ENCODE measurements around the gene OTOP2. TPM values are rescaled to one million over a fixed set of nuclear protein-coding genes. Genes with fewer than 3 reads are reported as not detected.

OTOP2 gene
- total and polyA plus RNA-seq, 9 of the 15 experiments (the other 6 are each of a cell fraction or from before 2014, with no cell fraction given), result 0.04 to 0.36 (median 0.14) TPM; not detected in 1

DNA sequence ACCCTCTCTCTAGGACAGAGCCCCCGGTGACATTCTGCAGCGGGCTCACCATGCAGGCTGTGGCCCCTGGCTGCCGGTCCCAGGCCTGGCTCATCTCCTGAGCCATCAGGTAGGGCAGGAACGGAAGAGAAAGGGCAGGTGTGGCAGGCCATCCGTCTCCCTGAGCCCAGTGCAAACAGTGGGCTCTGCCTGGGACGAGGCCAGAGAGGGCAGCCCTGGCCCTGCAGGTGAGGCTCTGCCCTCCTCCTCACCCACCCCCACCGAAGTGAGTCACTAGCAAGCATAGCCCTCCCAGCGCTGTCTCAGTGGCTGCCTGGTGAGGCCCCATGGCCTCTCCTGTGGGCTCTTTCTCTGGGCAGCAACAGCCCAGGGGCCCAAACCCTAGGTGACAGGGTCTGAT is 26.1 kb downstream of the OTOP2 start:
- WGBS (ENCODE audit: insufficient coverage, low coverage, missing lambda C conversion rate), result 10% methylated on average over 4 of the region's 8 CpGs
- TF ChIP-seq ASH1L (IDR thresholded peaks at IDR 0.05; ENCODE audit: borderline replicate concordance, low read depth, partially characterized antibody), result no peak
- no peak for TF ChIP-seq ZNF586 (CRISPR knock-in tag; conservative IDR thresholded peaks at IDR 0.05)
- TF ChIP-seq, protein P1, sequence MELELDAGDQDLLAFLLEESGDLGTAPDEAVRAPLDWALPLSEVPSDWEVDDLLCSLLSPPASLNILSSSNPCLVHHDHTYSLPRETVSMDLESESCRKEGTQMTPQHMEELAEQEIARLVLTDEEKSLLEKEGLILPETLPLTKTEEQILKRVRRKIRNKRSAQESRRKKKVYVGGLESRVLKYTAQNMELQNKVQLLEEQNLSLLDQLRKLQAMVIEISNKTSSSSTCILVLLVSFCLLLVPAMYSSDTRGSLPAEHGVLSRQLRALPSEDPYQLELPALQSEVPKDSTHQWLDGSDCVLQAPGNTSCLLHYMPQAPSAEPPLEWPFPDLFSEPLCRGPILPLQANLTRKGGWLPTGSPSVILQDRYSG (tag; conservative IDR thresholded peaks at IDR 0.05; ENCODE audit: low read depth), result no peak
- no peak for TF ChIP-seq GABPB1 (CRISPR knock-in tag; IDR thresholded peaks at IDR 0.05)
- TF ChIP-seq, protein P2, sequence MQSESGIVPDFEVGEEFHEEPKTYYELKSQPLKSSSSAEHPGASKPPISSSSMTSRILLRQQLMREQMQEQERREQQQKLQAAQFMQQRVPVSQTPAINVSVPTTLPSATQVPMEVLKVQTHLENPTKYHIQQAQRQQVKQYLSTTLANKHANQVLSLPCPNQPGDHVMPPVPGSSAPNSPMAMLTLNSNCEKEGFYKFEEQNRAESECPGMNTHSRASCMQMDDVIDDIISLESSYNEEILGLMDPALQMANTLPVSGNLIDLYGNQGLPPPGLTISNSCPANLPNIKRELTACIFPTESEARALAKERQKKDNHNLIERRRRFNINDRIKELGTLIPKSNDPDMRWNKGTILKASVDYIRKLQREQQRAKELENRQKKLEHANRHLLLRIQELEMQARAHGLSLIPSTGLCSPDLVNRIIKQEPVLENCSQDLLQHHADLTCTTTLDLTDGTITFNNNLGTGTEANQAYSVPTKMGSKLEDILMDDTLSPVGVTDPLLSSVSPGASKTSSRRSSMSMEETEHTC (IDR thresholded peaks at IDR 0.05), result no peak
- TF ChIP-seq ZSCAN29 (IDR thresholded peaks at IDR 0.05), result no peak
- TF ChIP-seq EP400 (IDR thresholded peaks at IDR 0.05), result no peak
- no peak for TF ChIP-seq RFX5 (IDR thresholded peaks at IDR 0.05; ENCODE audit: low read depth, low read length)
- Histone ChIP-seq H3K36me3 (ENCODE audit: control insufficient read depth, insufficient read depth, low read length) (no peaks in the 10 kb centered on the region), H3K79me2 (ENCODE audit: control insufficient read depth, insufficient read depth, low read length) (no peaks in the 10 kb centered on the region), H2AFZ (ENCODE audit: low read depth, low read length) (no peak overlapping the region), H3K9me3 (replicated peaks; ENCODE audit: control insufficient read depth, insufficient read depth, low read depth, low read length) (no peaks in the 10 kb centered on the region), H3K9ac (ENCODE audit: insufficient read depth in 1 of 2, low read depth in 2 of 2, low read length in 2 of 2) (peak overlapping the region in 1 of 2 experiments; percentile 76; a peak in 1 of 4 replicates), H3K9me1 (ENCODE audit: control insufficient read depth, insufficient read depth, low read length) (no peaks in the 10 kb centered on the region), H4K20me1 (replicated peaks; ENCODE audit: control insufficient read depth, insufficient read depth, low read length) (no peaks in the 10 kb centered on the region), H3K4me2 (ENCODE audit: insufficient read depth, low read length) (no peak overlapping the region), H3K4me3 (no peak overlapping the region), H3K27me3 (ENCODE audit: control insufficient read depth in 2 of 2, insufficient read depth in 2 of 2, low read length in 2 of 2) (peaks cover 19 to 57% of the 10 kb centered on the region in 2 experiments), H3K4me1 (replicated peaks in 1 of 2; ENCODE audit: control insufficient read depth in 2 of 2, insufficient read depth in 2 of 2, low read length in 2 of 2) (peaks cover 0 to 37% of the 10 kb centered on the region in 2 experiments; a peak in 3 of 5 replicates), H3K27ac (ENCODE audit: extremely low read depth, low read depth, low read length) (no peak overlapping the region)
- POLR2A ChIA-PET, result interaction anchor here (1.4 to 1.5 kb wide), 2 partner anchors 11 to 28 kb away, joined by 3 to 5 read pairs; partner anchors contain the start of gene USH1G
- BruUV-seq (replicated peaks), result no TSS peak
- ATAC-seq, result peak; percentile 20; the same call in 2 of the 3 replicates
- no peak for DNase-seq (ENCODE audit: extremely low read depth in 1 of 4, low spot score in 3 of 4)
- CTCF ChIA-PET (ENCODE audit: low intra/inter-chr PET ratio), result interaction anchor here (0.9 kb wide), 1 partner anchor 108 kb away, joined by 3 read pairs; no protein-coding TSS in a partner anchor
- intact Hi-C loops (cut with micrococcal nuclease), result no loop called here
- FAIRE-seq, result no peak
- in situ Hi-C loops (cut with MboI), result no loop called here
